ENCODE measurements around the gene SARS2.

Gene SARS2

DNA sequence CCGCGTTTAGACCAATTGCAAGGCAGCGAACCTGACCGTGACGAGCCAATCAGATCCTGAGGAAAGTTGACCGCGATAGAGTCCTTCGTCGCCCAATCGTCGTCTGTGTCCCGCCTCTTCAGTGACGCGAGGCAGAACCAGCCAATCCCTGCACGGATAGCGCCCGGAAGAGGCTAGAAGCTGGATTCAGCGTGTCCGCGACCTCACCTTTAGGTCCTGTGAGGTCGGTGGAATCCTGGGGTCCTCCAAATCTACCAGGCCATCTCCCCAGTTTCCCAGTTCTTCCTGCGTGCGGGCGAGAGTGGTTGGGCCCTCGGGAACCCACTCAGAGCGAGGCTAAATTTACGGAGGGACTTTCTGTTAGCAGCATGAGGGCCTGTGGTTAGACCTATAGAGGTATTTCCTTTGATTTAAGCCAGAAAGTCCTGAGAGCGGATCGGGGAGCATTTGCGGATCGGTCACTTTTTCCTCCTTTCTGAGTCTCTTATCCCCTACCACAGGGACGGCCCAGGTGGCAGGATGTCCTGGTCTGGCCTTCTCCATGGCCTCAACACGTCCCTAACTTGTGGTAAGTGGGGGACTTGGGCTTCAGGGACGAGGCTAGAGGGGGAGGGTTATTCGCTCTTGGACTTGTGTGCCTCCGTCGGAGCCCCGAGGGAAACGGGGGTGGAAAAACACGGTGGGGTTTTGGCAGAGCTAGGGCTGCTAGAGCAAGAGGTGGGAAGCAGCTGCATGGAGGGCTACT is 385 bp upstream of the SARS2 start, which contains the start of gene MRPS12:
Gene MRPS12, plus strand, starts transcription at position 169 of the 745 bp plus-strand sequence. Its CDS starts 351 bp downstream, at position 520.
- Mint-ChIP-seq H3K9me3 (peaks cover 0 to 8% of the 10 kb centered on the region in 2 donors), H3K4me1 (peaks cover 56% of the 10 kb centered on the region), H3K27ac (peak within 1 kb of the TSS; percentile 98 to 99), H3K27me3 (no peaks in the 10 kb centered on the region), H3K4me3 (peak within 1 kb of the TSS; percentile 87 to 94)
- DNase-seq (peak in 1 of 2 donors; percentile 99), ATAC-seq (peak; percentile 98)

DNA sequence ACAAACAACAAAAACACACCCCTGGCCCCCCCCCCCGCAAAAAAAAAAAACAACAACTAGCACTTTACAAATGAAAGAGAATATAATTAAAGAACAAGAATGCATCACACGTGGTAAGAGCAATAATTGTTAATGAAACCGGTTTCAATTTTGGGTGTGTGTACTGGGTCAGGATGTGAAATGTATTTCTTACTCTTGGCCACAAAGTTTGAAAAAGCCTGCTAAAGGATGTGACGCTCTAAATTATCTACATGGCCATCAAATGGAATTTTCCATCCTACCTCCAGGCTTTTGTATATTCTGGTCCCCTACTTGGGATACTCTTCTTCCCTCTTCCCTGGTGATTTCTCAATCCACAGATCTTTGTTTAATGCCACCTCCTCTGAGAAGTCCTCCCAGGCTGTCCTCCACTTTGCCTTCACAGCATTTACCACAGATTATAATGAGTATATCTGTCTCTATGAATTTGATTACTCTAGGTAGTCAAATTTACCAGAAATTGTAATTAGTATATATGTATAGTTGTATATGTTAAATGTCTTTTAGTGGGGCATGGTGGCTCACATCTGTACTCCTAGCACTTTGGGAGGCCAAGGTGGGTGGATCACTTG is 2.1 kb downstream of the SARS2 start:
- Mint-ChIP-seq H3K4me3 (peak overlapping the region; percentile 21 to 94), H3K27ac (peak overlapping the region in 1 of 2 donors; percentile 8), H3K9me3 (no peaks in the 10 kb centered on the region), H3K4me1 (peaks cover 54% of the 10 kb centered on the region), H3K27me3 (no peaks in the 10 kb centered on the region)
- DNase-seq (no peak), ATAC-seq (no peak)

DNA sequence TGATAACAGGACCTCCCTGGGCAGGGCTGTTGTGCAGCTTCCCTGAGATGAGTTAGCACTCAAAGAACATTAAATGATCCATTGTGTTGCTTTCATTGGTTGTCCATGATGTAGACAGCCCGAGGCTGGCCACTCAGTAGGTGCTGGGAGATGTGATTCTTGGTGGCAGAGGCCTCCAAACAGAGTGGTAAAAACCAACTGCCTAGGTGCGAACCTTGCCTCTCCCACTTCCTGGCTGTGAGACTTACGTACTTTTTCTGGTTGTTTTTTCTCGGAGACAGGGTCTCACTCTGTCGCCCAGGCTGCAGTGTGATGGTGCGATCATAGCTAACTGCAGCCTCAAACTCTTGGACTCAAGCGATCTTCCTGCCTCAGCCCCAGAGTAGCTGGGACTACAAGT is 6.2 kb downstream of the SARS2 start:
- no peak overlapping the region for H3K4me3 Mint-ChIP-seq
- ATAC-seq (no peak), DNase-seq (no peak)
- H3K27ac Mint-ChIP-seq = no peak overlapping the region
- no peaks in the 10 kb centered on the region for H3K27me3 Mint-ChIP-seq
- H3K4me1 Mint-ChIP-seq = peaks cover 19% of the 10 kb centered on the region
- no peaks in the 10 kb centered on the region for H3K9me3 Mint-ChIP-seq

DNA sequence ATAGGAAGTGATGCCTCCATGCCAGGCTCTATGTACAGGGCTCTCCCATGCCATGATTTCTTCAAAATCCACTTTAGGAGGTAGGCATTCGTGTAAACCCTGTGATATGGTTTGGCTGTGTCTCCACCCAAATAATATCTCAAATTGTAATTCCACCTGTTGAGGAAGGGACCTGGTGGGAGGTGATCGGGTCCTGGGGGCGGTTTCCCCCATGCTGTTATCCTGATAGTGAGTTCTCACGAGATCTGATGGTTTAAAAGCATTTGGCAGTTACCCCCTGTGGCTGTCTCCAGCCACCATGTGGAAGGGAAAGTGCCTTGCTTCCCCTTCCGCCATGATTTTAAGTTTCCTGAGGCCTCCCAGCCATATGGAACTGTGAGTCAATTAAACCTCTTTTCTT is 8.1 kb downstream of the SARS2 start:
- Mint-ChIP-seq H3K4me1 (no peaks in the 10 kb centered on the region), H3K27me3 (no peaks in the 10 kb centered on the region), H3K9me3 (no peaks in the 10 kb centered on the region), H3K27ac (no peak overlapping the region), H3K4me3 (no peak overlapping the region)
- ATAC-seq = no peak
- no peak for DNase-seq

DNA sequence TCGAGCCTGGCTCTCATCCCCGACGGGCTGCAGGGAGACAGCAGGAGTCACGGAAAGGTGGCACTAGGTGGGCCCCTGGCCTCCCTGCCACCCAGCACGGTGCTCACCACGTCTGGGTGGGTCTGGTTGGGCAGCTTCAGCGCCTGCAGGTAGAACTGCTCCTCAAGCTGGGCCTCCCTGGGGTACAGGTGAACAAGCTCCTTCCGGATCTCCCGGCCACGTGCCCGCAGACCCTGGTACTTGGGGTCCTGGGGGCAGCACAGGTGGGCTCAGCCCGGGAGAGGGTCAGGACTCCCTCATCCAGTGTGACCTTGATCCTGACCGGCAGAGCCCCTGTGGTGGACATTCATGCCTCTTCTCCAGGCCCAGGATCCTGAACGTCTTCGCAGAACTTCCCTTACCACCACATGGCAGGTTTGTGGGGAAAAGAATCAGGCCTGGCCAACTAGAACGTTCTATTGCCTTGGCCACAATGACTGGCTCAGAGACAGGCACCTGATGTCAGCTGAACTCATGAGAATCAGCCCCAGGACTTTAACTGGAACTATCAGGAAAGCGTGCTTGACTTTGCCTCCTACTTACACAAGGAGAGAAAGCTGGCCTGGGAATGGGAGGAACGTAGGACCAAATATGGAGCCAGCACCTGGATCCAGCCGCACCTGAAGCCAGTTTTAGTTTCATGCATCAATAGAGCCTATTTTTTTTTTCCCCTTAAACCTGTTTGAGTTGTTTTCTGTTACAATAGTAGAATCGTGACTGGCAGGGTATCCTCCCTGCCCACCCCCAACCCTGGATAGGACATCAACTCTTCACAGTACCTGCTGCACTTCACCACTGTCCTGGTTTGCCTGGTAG is 8.9 kb downstream of the SARS2 start:
- Mint-ChIP-seq H3K27ac (no peak overlapping the region), H3K9me3 (no peaks in the 10 kb centered on the region), H3K4me3 (no peak overlapping the region), H3K4me1 (no peaks in the 10 kb centered on the region), H3K27me3 (no peaks in the 10 kb centered on the region)
- ATAC-seq (no peak), DNase-seq (no peak)

DNA sequence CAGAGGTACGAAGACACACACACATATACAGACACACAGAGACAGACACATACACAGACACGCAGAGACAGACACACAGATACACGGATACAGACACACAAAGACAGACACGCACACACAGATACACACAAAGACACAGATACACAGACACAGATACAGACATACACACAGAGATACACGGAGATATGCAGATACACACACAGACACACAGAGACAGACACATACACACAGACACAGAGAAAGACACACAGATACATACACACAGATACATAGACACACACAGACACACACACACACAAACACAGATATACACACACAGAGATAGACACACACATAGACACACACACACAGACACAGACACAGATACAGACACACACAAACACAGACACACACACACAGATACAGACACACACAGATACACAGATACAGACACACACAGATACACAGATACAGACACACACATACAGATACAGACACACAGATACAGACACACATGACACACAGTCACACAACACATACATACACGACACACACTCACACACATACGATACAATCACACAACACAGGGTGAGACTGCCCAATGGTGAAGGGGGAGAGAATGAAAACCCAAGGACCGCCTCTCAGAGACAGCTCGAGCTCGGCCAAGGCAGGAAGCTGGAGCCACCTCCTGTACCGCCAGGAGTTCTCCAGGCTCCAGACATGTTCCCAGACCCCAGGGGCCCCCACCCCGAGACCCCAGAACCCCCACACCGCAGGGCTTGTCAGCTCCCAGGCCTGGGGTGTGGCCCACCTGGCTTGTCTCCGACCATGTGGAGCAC is 9.8 kb downstream of the SARS2 start:
- DNase-seq (no peak), ATAC-seq (no peak)
- H3K9me3 Mint-ChIP-seq = no peaks in the 10 kb centered on the region
- no peaks in the 10 kb centered on the region for H3K4me1 Mint-ChIP-seq
- no peak overlapping the region for H3K27ac Mint-ChIP-seq
- no peaks in the 10 kb centered on the region for H3K27me3 Mint-ChIP-seq
- no peak overlapping the region for H3K4me3 Mint-ChIP-seq

DNA sequence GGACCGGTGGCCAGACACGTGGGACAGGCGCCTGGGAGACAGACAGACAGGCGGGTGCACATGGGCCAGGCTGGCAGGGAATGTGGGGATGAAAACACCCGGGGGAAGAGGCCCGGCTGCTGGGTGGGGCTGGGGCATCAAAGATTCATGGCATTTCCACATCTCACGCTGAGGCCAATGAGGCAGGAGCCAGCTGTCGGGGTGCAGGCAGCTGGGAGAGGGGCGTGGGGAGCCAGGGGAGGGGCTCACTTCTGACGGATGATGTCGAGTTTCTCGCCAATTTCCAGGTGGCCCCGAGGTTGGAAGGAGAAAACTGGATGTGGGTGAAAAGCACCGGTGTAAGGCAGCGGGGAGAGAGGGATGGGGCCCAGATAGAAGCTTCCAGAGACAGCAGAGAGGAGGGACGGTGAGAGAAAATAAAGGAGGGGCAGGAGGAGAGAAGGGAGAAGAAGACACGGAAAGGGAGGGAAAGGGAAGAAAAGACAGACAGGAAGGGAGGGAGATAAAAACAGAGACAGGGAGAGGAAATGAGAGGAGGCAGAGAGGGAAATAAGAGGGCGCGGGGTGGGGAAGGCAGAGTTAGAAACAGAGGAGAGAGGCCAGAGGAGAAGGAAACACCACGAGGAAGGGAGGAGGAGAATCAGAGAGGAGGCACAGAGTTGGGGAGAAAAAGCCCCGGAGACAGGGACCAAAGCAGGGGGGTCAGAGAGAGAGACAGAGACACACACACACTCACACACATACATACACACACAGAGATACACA is 10.5 kb downstream of the SARS2 start:
- H3K27ac Mint-ChIP-seq = no peak overlapping the region
- no peaks in the 10 kb centered on the region for H3K27me3 Mint-ChIP-seq
- H3K4me1 Mint-ChIP-seq = no peaks in the 10 kb centered on the region
- ATAC-seq = no peak
- H3K4me3 Mint-ChIP-seq = no peak overlapping the region
- H3K9me3 Mint-ChIP-seq = no peaks in the 10 kb centered on the region
- DNase-seq = no peak

DNA sequence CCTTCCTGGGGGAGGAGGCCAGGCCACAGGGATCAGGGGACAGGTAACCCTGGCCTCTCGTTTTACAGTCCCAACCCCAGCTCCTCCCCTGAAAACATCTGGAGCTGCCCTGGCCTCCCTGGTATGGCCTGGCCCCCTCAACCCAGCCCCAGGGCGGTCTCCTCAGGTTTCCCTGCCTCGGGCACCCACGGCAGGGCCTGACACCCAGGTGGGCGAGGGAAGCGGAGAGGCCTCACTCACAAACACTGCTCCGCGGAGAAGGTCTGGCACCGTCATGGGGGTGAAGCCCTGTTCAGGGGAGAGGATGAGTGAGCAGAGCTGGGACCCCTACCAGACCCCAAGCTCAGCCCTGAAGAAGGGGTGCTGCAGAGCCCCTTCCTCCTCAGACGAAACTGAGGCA is 12.0 kb downstream of the SARS2 start:
- Mint-ChIP-seq H3K27me3 (no peaks in the 10 kb centered on the region), H3K4me1 (no peaks in the 10 kb centered on the region), H3K27ac (no peak overlapping the region), H3K9me3 (no peaks in the 10 kb centered on the region), H3K4me3 (no peak overlapping the region)
- ATAC-seq = no peak
- DNase-seq = no peak

DNA sequence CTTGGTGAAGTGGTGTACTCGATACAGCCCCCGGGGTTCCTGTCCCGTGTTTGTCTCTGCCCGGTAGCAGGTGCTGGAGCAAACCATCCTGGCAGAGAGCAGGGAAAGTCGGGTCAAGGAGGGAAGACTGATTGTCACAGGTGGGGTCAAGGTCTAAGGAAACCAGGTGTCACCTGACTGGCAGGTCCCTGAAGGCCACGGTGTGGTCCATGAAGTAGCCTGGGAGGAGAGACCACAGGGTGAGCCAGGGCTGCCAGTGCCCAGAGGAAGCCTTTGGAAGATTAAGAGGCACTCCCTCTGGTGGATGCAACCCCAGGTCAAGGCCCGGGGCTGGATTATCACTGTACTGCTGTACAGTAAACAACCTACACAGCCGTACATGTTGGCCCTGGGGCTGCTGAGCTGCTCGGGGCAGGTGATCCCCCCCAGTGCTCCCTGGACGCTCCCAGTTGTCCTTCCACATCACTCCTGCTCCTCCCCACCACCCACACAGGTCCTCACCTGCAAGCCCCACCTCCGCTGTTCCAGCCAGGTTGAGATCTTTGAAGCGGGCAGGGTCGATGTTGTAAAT is 12.6 kb downstream of the SARS2 start:
- no peak for DNase-seq

DNA sequence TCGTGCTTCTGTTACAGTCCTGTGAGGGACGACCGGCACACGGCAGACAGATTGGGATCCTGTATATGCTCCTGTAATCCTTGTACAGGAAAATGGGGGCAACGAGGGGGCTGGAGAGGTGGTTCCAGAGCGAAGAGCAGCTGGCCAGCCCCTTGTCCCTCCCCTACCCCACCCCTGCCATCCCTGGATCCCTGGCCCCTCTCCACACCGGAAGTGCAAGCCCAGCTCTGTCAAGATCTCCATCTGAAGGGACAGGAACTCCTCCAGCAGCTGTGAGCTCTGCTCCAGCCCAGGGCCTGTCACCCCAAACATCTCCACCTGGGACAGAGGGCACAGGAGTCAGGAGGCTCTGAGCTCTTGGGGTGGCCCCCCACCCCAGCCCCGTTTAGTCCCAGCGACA is 13.0 kb downstream of the SARS2 start:
- no peak for ATAC-seq
- DNase-seq = no peak
- H3K27ac Mint-ChIP-seq = no peak overlapping the region

More for the DNA sequence above, 12.6 kb downstream of the SARS2 start:
- Mint-ChIP-seq H3K9me3 (no peaks in the 10 kb centered on the region), H3K4me1 (peaks cover 3% of the 10 kb centered on the region), H3K27me3 (no peaks in the 10 kb centered on the region), H3K27ac (peak overlapping the region in 1 of 2 donors; percentile 39), H3K4me3 (no peak overlapping the region)
- ATAC-seq = no peak

DNA sequence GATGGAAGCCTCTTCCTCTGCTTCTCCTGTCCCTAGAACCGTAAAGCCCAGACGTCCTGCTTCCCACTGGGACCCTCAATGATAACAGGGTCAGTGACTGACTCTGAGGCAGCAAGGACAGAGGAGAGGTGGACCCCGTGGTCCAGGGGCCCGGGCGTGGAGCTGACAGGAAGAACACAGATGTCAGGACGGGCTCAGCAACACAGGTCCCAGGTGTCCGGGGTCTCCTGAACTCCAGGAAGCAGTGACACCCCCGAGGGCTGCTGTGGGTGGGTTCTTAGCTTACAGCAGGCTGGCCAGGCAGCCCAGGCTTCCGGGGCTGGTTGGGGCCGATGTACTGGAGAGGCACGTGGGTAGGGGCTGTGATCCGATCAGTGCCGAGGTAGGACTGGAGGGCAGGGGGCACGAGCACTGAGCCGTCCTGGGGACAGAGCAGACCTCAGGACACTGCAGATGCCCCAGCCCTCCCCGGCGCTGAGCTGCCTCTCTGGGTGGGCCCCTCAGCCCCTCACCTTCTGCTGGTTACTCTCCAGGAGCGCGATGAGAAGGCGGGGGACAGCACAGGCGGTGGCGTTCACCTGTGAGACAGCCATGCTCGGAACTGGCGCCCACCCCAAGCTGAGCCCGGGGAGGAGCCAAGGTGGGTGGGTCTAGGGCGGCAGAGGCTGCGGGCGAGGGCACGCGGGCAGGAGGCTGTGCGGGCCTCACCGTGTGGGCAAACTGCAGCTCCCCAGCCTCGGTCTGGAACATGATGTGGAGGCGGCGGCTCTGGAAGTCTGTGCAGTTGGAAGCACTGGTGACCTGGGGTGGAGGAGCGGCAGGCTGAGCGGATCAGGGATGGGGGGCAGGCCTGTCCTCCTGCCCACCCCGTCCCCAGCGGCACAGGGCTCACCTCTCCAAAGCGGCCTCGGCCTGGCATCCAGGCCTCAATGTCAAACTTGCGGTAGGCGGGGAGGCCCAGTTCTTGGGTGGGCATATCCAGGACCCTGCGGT is 14.9 kb downstream of the SARS2 start:
- Mint-ChIP-seq H3K9me3 (no peaks in the 10 kb centered on the region), H3K4me1 (peaks cover 12% of the 10 kb centered on the region), H3K27me3 (no peaks in the 10 kb centered on the region), H3K27ac (peak overlapping the region in 1 of 2 donors; percentile 23), H3K4me3 (no peak overlapping the region)
- DNase-seq (no peak), ATAC-seq (no peak)

More for the DNA sequence above, 13.0 kb downstream of the SARS2 start:
- Mint-ChIP-seq H3K9me3 (no peaks in the 10 kb centered on the region), H3K4me1 (peaks cover 8% of the 10 kb centered on the region), H3K4me3 (no peak overlapping the region), H3K27me3 (no peaks in the 10 kb centered on the region)

DNA sequence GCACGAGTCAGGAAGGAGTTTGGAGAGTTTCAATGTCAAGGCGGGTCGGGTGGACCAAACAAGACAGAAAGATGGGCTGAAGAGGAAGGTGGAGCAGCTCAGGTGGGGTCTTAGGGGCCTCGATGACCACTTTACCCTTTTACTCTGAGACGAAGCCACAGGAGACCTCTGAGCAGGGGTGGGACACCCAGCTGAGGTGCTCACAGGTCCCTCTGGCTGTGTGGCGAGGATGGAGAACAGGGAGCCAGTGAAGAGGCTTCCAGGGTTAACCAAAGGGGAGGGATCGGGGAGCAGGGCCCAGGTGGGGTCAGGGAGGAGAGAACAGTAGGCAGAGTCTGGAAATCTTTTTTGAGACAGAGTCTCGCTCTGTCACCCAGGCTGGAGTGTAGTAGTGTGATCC is 16.6 kb downstream of the SARS2 start:
- DNase-seq (no peak), ATAC-seq (no peak)
- H3K27me3 Mint-ChIP-seq = no peaks in the 10 kb centered on the region
- H3K4me1 Mint-ChIP-seq = peaks cover 17% of the 10 kb centered on the region
- no peaks in the 10 kb centered on the region for H3K9me3 Mint-ChIP-seq
- H3K4me3 Mint-ChIP-seq = no peak overlapping the region
- H3K27ac Mint-ChIP-seq = peak overlapping the region; percentile 35 to 55
